ENCODE measurements around the gene INHBB. TPM values are rescaled to one million over a fixed set of nuclear protein-coding genes. Genes with fewer than 3 reads are reported as not detected.

Gene INHBB
- total RNA-seq, 2 donors from 2014 or later, result 2.8 to 19.4 TPM

DNA sequence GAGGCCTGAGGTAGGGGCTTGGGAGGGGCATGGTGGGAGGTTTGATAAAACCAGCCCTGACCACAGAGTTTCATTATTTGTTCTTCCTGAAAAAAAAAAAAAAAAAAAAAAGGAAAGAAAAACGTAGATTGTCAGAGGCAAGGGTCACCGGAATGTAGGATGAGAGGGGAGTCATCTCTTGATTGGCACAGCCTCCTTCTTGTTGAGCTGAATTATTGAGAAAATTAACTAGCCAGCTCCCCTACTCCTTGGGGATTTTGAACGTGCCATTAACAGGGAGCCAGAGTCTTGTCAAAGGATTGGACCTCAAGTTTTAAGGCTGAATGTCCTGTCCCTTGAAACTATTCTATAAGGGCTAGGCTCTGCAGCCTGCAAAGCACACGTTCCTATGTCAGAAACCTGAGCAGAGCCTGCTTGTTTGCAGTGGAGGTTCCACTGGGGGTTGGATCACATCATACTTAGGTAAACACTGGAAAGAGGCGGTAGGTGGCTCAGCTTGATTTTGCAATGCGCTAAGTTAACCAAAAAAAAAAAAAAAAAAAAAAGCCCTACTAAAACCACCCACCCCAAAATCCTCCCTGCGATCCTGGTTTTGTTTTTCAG lies 2.3 kb downstream of the INHBB start:
- no peak for ATAC-seq (ENCODE audit: insufficient number of reproducible peaks, low FRiP score, low read depth)
- TF ChIP-seq CTCF (IDR thresholded peaks at IDR 0.05), result no peak
- no peak for DNase-seq (ENCODE audit: low spot score)
- Histone ChIP-seq H3K27ac (no peak overlapping the region), H3K27me3 (replicated peaks; ENCODE audit: insufficient read depth) (no peaks in the 10 kb centered on the region), H3K4me1 (ENCODE audit: control insufficient read depth in 1 of 2, low read depth in 2 of 2) (peaks cover 25 to 36% of the 10 kb centered on the region in 2 donors), H3K4me3 (no peak overlapping the region), H3K9me3 (no peaks in the 10 kb centered on the region), H3K36me3 (no peaks in the 10 kb centered on the region)

- Histone ChIP-seq H3K9me3 (no peaks in the 10 kb centered on the region), H3K4me1 (ENCODE audit: control insufficient read depth in 1 of 2, low read depth in 2 of 2) (peaks cover 19 to 30% of the 10 kb centered on the region in 2 donors), H3K4me3 (no peak overlapping the region), H3K27ac (no peak overlapping the region), H3K27me3 (replicated peaks; ENCODE audit: insufficient read depth) (no peaks in the 10 kb centered on the region), H3K36me3 (no peaks in the 10 kb centered on the region)
- ATAC-seq (ENCODE audit: insufficient number of reproducible peaks, low FRiP score, low read depth), result no peak
- no peak for DNase-seq (ENCODE audit: low spot score)
- TF ChIP-seq CTCF (IDR thresholded peaks at IDR 0.05), result no peak
These were observed 3.0 kb downstream of the INHBB start for GRCh38 chr2:120348737-120349439.

GRCh38 chr2:120349440-120349921 lies 3.5 kb downstream of the INHBB start:
- ATAC-seq (ENCODE audit: insufficient number of reproducible peaks, low FRiP score, low read depth) (no peak), DNase-seq (ENCODE audit: low spot score) (no peak)
- Histone ChIP-seq H3K27ac (no peak overlapping the region), H3K4me1 (ENCODE audit: control insufficient read depth in 1 of 2, low read depth in 2 of 2) (peaks cover 16 to 24% of the 10 kb centered on the region in 2 donors), H3K36me3 (no peaks in the 10 kb centered on the region), H3K4me3 (no peak overlapping the region), H3K27me3 (replicated peaks; ENCODE audit: insufficient read depth) (no peaks in the 10 kb centered on the region), H3K9me3 (no peaks in the 10 kb centered on the region)
- TF ChIP-seq CTCF (IDR thresholded peaks at IDR 0.05), result no peak

DNA sequence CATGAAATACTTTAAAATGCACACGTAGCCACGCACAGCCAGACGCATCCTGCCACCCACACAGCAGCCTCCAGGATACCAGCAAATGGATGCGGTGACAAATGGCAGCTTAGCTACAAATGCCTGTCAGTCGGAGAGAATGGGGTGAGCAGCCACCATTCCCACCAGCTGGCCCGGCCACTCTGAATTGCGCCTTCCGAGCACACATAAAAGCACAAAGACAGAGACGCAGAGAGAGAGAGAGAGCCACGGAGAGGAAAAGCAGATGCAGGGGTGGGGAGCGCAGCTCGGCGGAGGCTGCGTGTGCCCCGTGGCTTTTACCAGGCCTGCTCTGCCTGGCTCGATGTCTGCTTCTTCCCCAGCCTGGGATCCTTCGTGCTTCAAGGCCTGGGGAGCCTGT lies 4.1 kb downstream of the INHBB start:
- H3K27me3 ChIP-seq (replicated peaks; ENCODE audit: insufficient read depth), result no peaks in the 10 kb centered on the region
- ATAC-seq (ENCODE audit: insufficient number of reproducible peaks, low FRiP score, low read depth), result no peak

More for the DNA sequence above, 4.1 kb downstream of the INHBB start:
- Histone ChIP-seq H3K4me1 (ENCODE audit: control insufficient read depth in 1 of 2, low read depth in 2 of 2) (peaks cover 12 to 19% of the 10 kb centered on the region in 2 donors), H3K4me3 (no peak overlapping the region), H3K36me3 (no peaks in the 10 kb centered on the region), H3K9me3 (no peaks in the 10 kb centered on the region), H3K27ac (no peak overlapping the region)
- no peak for DNase-seq (ENCODE audit: low spot score)
- TF ChIP-seq CTCF (IDR thresholded peaks at IDR 0.05), result no peak

Measured in thoracic aorta (tissue), 2 donors.